ENCODE data around the gene PPARA.

PPARA gene

DNA sequence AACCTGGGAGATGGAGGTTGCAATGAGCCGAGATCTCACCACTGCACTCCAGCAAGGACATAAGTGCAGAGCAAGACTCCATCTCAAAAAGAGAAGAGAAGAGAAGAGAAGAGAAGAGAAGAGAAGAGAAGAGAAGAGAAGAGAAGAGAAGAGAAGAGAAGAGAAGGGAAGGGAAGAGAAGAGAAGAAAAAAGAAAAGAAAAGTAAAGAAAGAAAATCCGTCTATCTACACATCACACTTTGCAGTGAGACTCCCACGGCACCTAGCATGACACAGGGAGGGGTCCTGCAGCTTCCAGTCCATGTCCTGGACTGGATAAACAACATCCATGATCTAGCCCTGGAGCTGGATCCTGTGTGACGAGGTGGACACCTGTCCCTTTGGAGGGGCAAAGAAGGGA lies 4.0 kb upstream of the PPARA start:
- DNase-seq: no peak

DNA sequence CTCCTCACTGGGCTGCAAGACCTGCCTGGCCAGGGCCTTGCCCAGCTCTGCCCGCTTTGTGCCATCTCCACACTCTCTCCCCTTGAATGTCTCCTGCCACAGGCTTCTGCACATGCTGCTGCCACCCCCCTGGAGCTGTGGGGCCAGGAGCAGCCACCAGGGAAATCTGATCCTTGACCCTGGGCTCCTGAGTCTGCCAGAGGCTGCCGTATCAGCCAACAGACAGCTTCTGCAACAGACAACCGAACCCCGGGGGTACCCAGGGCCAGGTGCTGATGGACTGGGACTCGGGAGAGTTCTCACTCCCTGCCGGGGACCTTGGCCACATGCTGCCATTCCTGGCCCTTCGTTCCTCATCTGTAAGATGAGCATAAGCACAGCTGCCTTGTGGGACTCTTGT lies 3.3 kb upstream of the PPARA start:
- DNase-seq: no peak

DNA sequence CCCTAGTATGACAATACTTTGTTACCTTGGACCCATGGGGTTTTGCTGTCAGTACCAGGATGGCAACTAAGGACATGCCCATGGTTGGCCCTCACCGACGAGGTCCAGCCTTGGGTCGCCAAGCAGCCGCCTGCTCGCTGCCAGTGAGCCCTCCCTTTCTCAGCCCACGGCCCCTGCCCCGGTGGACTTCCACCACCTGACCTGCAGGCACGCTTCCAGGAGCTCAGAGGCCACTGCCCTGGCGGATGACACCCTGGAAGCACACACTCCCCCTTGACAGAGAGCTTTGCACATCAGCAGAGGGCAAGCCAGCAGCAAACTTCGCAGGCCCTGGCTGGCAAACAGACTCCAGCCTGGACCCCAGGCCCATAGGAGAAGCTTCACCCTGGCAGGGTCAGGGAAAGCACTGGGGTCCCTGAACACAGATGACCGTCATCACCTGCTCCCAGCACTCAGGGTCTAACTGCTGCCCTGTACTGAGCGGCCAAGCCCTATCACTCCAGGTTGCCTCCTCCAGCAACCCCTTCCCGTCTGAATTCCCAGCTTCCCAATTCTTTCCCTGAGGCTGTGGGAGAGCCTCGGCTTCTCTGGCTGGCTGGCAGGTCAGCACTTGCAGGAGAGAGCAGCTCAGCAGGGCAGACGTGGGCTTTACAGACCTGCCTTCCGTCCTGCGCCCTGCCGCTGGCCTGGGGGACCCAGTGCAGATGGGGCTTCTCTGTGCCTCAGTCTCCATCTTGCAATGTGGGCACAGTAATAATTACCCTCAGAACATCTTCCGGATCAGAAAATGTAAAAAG lies 2.7 kb upstream of the PPARA start:
- DNase-seq: no peak

DNA sequence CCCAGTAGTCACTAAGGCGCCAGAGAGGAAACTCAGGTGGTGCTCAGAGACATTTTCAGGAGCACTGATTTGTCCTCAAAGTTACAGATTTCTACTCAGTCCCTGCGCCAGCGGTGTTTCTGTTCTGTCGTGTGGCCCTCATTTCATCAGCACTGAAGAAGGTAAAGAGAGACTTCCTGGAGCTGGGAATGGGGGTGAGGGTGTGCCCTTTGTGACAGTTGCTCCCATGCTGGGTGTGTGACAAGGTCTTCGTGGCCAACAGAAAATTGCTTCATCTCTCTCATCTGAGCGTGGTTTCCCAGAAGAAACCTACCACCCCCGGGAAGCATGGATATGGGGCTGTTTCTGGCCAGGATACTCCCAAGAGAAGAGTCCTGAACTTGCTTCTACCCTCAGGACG lies 2.0 kb upstream of the PPARA start:
- DNase-seq: no peak

DNA sequence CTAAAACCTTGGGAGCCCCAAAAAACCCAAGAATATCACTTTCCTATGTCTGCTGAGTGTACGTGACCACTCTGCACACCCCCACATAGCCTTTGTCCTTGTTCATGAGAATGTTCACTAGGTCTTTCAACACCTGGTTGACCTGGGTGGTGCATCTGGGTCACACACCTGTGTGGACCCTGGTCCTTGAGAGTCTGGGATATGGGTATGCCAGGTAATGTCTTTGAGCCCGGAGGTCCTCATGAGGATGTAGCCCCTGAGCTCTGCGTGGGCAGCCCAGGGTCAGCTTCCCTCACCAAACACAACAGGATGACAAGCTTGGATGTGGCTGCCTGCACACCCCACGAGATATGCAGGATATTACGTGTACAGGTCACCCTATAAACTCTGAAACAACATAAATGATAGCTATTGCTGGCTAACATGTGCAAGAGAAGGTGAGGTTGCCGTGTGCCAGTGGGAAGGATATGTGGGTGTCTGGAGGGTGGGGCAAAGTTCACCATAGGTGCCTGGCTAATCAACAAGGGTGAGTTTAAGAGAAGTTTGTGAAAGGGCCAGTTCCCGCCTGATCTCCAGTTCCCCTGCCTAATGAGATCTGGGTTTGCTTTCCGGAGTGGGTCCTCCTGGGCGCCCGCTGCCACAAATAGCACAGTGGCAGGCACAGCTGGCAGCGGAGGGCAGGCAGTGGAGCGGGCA lies 1.4 kb upstream of the PPARA start:
- no peak for DNase-seq

DNA sequence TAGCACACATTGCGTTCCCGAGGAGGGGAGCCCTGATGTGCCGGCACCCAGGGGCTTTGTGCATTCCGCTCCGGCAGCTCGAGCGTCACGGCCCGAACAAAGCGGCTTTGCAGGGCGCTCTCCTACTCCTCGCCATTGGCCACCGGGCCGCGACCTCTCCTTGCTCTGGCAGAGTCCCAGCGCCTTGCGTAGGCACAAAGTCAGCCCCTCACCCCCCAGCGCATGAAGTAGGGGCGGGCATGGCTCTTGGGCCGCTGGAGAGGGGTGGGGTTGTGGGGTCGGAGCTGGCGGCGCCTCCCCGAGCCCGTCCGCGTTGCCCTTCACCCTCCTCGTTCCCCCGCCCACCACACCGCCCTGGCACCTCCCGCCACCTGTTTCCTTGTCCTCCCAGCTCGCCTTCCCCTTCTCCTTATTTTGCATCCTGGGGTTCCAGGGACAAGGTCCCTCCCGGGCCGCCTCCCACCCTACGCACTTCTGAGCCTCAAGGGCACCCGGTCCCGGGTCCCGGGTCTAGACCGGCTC lies 753 bp upstream of the PPARA start:
- peak; percentile 75 for DNase-seq

DNA sequence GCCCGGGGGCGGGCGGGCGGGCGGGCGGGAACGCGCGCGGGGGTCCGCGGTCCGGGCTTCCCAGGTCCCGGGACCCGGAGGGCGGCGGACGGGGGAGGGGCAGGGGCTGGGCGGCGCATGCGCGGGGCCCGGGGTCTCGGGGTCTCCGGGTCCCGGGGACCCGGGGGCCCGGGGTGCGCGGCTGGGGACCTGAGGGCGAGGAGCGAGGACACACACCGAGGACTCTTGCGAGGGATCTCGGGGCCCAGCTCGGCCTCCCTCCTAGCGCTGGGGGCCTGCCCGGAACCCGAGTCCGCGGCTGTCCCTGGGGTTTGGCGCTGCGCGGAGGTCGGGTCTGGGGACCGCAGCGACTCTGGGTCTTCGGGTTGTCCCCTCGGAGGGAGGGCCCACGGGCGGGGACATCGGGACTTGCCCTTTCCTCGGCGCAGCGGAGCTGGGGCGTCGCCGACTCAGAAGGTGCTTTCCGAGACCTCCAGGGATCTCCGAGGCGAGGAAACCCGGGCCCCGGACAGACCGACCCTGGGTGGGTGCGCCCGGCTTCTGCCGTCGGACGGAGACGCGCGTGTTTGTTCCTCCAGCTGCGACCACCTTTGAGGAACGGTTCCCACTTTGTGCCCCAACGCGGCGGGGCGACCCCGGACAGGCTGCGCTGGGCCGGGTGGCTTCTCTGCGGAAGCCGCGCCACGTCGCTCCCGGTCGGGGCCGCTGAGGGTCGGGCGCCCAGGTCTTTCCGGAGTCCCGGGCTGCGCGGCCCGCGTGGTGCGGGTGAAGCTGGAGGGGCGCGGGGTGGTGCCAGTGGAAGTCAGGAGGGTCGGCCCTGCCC lies 540 bp downstream of the PPARA start:
- peak; percentile 59 for DNase-seq

DNA sequence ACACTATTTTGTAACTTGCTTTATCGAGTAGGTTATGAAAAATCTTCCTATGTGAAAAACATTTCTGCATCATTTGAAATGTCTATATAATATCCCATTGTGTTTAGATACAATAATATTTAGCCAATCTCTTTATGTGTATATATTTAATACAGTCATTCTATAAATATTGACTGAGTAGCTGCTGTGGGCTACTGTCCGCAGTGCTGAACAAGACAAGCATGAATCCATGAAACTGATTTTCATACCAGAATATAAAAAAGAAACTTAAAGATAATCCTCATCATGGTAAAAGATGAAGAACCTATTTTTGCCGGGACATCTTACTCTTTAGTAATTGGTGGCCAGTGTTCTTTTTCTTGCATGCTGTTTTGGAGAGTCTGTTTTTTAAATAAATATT lies 3.6 kb downstream of the PPARA start:
- DNase-seq: no peak

DNA sequence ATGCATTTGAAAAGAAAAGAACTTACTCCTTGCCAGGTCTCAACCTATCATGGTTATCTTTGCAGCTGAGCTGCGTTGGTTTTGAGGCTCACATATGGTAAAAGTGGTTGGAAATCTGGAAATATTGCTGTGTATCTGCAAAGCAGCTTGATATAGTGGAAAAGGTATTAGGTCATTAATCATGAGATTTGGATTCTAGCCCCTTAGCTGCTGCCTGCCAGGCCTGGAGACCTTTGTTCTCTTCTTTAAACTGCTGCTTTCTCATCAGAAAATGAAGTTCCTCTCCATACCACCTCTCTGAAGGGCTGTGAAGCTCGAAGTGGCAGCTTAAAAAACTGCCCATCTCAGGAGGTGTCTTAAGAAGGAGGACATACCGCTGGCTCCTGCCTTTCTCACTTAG lies 5.7 kb downstream of the PPARA start:
- no peak for DNase-seq

DNA sequence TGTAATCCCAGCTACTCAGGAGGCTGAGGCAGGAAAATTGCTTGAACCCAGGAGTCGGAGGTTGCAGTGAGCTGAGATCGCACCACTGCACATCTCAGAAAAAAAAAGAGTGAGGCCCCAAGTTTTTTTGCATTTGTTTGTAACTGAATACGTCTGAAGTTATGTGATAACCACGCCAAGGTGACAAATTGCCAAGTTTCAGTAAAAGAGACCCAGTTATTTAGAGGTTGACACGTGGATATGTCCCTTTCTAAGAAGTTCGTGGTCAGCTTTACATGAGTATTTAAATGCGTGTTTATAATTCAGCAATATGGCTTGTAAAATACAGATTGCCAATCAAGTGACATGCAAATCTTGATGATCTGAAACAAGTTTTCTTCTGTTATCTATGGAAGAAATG lies 8.0 kb downstream of the PPARA start:
- DNase-seq: no peak

DNA sequence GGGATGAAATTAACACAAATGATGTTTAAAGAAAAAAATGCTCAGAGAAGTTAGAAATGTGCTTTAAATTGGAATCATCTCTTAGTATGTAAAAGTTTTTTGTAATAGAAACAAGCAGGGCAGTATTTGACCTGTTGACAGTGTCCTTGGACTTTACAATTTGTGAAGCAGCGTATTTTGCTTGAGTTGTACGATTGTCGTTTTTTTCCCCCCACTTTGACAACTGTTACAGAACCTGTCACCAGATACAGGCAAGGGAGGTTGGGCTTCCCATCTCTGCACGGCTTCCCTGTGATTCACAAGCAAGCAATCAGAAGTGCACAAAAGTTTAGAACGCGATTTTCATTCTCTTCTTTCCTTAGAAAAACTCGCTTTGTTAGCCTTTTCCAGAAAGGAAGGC lies 8.9 kb downstream of the PPARA start:
- no peak for DNase-seq

DNA sequence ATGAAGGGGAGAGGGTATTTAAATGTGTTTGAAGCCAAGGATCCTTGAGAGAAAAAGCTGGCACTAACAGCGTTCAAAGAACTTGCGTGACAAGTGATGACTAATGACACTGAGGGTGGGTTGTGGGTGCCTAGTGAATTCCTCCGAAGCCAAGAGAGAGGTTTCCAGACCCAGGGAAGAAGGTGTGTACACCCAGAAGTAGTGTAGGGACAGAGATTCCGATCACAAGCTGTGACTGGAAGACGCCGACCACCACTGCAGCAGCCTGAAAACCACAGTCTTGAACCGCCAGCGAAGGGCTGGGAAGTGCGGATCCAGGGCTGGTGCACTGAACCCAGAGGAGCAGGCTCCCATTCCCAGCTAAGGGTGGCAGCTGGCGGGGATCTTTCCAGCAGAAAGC lies 9.5 kb downstream of the PPARA start:
- DNase-seq: no peak

DNA sequence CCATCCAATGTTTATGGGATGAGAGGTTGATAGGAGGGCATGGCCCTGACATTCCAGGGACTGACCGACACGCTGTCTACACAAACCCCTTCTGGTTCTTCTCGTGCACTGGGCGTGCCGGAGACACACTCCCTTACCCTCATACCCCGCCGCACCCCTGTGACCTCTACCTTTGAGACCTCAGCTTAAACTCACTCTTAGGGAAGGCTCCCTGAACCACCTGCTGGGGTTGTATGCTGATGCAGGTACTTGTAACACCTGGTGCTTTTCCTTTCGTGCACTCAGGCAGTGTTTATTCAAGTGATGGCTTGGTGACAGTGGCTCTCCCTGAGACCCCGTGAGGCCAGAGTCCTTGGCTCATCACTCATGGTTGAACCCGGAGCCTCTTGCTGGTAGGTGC lies 12.0 kb downstream of the PPARA start:
- DNase-seq: no peak

DNA sequence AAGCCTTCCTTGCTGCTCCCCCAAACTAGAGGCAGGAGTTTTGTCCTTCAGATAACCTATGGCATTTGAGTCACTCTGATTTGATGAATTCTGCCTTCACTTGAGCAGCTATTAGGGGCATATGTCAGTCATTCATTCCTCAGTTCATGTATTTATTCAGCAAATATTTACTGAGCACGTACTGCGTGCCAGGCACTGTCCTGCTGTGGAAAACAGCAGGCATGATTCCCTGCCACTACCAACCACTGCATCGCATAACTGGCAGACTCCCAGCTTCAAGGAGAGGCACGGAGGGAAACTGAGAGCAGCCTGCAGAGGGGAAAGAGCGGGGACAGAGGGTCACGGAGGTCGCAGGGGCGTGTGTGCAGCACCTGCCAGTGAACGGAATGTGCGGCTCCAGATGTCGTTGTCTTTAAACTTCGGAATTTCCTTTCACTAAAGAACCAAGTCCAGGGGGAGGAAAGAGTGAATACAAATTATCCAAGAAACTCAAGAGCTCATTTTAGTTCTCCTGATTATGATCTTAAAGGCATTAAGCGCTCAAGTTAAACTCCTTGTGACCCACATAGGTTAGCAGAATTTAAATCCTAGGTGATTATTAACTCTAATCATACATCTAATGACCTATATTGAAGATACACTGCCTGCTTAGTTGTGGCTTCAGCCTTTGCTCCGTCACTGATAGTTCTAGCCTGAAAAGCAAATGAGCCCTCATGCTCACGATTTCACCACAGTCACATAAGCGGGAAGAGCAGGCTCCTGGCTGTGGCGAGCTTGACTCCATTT lies 12.6 kb downstream of the PPARA start:
- no peak for DNase-seq

DNA sequence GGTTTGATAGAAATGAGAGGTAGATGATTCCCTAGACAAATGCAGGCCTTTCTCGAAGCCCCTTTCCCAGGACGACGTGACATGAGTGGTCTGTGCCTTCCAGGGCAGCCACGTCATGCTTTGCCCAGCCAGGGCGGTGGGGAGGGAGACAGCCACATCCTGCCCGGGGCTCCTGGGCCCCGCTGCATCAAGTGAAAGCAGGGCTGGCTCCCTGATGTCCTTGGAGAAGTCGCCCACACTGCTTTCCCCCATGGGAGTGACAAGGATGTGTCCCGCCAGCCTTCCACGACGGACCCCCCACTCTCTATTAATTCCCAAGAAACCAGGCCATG lies 13.2 kb downstream of the PPARA start:
- no peak for DNase-seq

DNA sequence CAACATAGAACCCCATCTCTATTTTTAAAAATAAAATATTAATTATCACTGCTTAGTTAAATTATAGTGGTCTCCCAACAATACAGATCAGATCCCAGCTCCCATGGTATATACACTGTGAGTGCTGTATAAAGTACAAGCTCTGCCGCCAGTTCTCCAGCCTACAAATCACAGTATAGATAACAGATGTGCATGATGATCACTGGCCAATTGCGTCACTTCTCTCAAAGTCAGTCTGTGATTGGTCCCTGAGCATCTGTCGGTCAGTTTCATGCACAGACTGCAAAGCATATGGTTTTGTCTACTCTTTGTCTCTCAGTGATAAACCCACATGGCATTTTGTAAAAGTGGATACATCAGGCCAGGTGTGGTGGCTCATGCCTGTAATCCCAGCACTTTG lies 15.7 kb downstream of the PPARA start:
- no peak for DNase-seq

DNA sequence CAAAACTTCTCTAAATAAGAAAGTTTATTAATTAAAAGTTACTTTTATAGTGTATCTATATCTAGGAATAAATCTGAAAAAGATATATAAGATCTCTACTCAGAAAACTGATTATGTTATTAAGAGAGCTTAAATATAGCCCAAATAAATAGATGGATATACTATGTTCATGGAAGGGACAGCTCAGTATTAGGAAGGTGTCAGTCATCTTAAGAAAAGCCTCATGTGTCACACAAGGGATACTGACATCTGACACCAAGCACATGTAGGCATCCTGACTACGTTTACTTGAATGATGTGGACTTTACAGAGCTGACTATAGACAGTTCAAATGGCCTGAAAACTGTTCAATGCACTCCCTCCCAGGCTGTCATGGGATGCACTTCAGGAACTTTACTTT lies 19.3 kb downstream of the PPARA start:
- DNase-seq: no peak

DNA sequence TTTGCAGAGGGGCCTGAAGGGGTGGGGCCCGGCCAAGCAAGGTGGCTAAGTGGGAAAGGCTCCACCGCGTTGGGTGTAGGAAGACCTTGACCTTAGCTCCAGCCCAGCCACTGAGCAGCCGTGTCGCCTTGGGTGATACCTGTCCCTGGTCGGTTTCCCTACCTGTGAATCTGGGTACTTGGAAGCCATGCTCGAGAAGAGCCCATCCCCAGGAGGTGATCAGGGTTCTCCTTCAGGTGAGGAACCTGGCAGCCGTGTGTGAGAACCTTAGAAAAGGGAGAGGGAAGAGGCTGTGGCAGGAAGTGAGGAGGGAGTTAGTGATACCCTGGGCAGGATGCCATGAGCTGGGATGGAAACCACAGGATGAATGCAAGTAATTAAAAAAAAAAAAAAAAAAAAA lies 21.6 kb downstream of the PPARA start:
- DNase-seq: no peak

DNA sequence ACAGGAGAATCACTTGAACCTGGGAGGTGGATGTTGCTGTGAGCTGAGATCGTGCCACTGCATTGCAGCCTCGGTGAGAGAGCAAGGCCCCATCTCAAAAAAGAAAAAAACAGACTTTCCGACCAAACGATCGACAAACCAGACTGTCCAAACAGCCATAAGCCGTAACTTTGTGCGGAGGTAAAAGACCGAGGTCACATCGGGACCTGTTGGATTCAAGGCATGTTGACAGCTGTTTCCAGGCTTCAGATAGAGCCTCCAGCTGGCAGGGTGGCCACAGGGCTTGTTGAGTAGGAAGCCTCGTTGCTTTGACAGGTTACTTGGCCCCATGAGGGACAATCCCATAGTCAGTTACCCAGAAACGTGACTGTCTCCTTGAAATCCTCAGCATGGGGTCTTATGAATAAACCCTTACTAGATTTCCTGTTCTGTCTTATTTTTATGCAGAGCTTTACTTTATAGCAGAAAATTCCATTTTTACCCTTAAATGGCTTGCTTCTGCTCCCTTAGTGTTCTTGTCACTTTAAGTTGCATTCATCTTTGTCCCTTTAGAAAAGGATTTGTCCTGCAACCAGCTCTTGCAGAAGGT lies 22.3 kb downstream of the PPARA start:
- no peak for DNase-seq

DNA sequence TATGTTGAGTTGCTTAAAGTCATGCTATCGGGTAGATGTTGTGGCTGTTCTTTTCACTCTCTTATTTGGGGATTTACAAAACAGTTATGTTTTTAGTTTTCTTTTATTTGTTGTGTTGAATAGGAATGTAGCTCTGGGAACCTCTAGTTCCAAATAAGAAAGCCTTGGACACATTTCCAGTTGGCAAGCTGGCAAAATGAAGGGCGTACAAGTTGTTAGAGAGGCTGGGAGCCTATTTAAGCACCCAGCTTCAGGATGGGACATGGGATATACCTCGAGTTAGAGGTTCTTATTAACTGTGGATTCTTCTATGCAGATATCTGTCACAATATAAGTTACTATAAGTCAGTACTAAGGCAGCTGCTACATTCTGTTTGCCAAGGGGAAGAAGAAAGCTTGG lies 22.8 kb downstream of the PPARA start:
- DNase-seq: no peak

DNA sequence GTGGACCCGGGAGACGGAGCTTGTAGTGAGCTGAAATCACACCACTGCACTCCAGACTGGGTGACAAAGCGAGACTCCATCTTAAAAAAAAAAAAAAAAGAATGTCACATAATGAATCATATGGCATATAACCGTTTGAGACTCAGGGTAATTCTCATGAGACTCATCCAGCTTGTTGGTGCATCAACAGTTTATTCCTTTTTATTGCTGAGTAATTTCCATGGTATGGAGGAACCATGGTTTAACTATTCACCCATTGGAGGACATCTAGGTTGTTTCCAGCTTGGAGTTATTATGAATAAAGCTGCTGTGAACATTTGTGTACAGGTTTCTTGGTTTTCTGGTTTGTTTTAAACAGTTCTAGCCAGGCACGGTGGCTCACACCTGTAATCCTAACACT lies 25.3 kb downstream of the PPARA start:
- no peak for DNase-seq

DNA sequence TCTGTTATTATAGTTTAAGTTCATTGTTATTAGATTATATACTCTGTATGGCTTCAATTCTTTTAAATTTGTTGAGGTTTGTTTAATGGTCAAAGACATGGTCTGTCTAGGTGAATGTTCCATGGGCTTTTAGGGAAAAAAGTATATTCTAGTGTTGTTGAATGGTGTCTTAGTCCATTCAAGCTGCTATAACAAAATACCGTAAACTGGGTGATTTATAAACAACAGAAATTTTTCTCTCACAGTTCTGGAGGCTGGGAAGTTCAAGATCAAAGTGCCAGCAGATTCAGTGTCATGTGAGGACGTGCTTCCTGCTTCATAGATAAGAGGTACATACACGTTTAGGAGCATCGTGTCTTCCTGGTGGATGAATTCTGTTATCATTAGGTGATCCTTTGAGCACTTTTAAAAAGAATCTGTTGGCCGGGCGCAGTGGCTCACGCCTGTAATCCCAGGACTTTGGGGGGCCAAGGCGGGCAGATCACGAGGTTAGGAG lies 26.2 kb downstream of the PPARA start:
- DNase-seq: no peak
